Measurements from ENCODE around the gene TNFSF15. TPM values are rescaled to one million over a fixed set of nuclear protein-coding genes. Genes with fewer than 3 reads are reported as not detected.

Gene TNFSF15
- not detected for total RNA-seq

GRCh38 chr9:114805670-114806525 is at the start of gene TNFSF15:
TSS of gene TNFSF15 (minus strand) at chr9:114806039. CDS start at chr9:114806012, 27 bp downstream.
- Histone ChIP-seq H3K36me3 (no peaks in the 10 kb centered on the region), H3K9me3 (no peaks in the 10 kb centered on the region), H3K27me3 (no peaks in the 10 kb centered on the region), H3K4me3 (no peak within 1 kb of the TSS), H3K4me1 (peaks cover 16 to 18% of the 10 kb centered on the region in 2 donors), H3K27ac (peak within 1 kb of the TSS in 1 of 4 donors; percentile 22)
- in situ Hi-C loops (cut with MboI; ENCODE audit: low sequenced_read_pairs in 4 of 4), result loop anchor here in 1 of 4 donors (10.0 kb wide), 1 partner anchor 61 kb away; no protein-coding TSS in a partner anchor
- intact Hi-C loops (cut with DNase I; ENCODE audit: low total_unique reads), result no loop called here
- TF ChIP-seq CTCF (IDR thresholded peaks at IDR 0.05 in 4 of 5, conservative IDR thresholded peaks at IDR 0.05 in 1 of 5) (no peak), POLR2A (IDR thresholded peaks at IDR 0.05) (no peak)
- DNase-seq (peak; percentile 4 to 14), ATAC-seq (peak; percentile 44 to 70)

GRCh38 chr9:114855488-114855887 is 49.6 kb upstream of the TNFSF15 start:
- no peaks in the 10 kb centered on the region for H3K9me3 ChIP-seq
- TF ChIP-seq POLR2A (IDR thresholded peaks at IDR 0.05), result no peak
- DNase-seq, result no peak
- no peak overlapping the region for H3K27ac ChIP-seq
- in situ Hi-C loops (cut with MboI; ENCODE audit: low sequenced_read_pairs in 4 of 4), result no loop called here
- H3K36me3 ChIP-seq, result no peaks in the 10 kb centered on the region
- ATAC-seq, result no peak
- intact Hi-C loops (cut with DNase I; ENCODE audit: low total_unique reads), result no loop called here
- H3K27me3 ChIP-seq, result no peaks in the 10 kb centered on the region
- no peak overlapping the region for H3K4me3 ChIP-seq
- no peaks in the 10 kb centered on the region for H3K4me1 ChIP-seq

- intact Hi-C loops (cut with DNase I; ENCODE audit: low total_unique reads), result no loop called here
- ATAC-seq, result no peak
- no peaks in the 10 kb centered on the region for H3K36me3 ChIP-seq
- H3K4me1 ChIP-seq, result no peaks in the 10 kb centered on the region
- H3K9me3 ChIP-seq, result no peaks in the 10 kb centered on the region
- no peaks in the 10 kb centered on the region for H3K27me3 ChIP-seq
- in situ Hi-C loops (cut with MboI; ENCODE audit: low sequenced_read_pairs in 4 of 4), result no loop called here
- DNase-seq, result no peak
- H3K4me3 ChIP-seq, result no peak overlapping the region
- TF ChIP-seq POLR2A (IDR thresholded peaks at IDR 0.05), result no peak
- TF ChIP-seq CTCF (IDR thresholded peaks at IDR 0.05 in 4 of 5, conservative IDR thresholded peaks at IDR 0.05 in 1 of 5), result no peak
- H3K27ac ChIP-seq, result no peak overlapping the region
Observed at GRCh38 chr9:114854736-114855355, 49.0 kb upstream of the TNFSF15 start.

GRCh38 chr9:114853071-114853855 is 47.4 kb upstream of the TNFSF15 start:
- Histone ChIP-seq H3K27me3 (no peaks in the 10 kb centered on the region), H3K9me3 (no peaks in the 10 kb centered on the region), H3K4me3 (no peak overlapping the region), H3K27ac (no peak overlapping the region), H3K4me1 (no peaks in the 10 kb centered on the region), H3K36me3 (no peaks in the 10 kb centered on the region)
- TF ChIP-seq CTCF (IDR thresholded peaks at IDR 0.05 in 4 of 5, conservative IDR thresholded peaks at IDR 0.05 in 1 of 5), result no peak
- no peak for TF ChIP-seq POLR2A (IDR thresholded peaks at IDR 0.05)
- ATAC-seq, result no peak
- in situ Hi-C loops (cut with MboI; ENCODE audit: low sequenced_read_pairs in 4 of 4), result no loop called here
- intact Hi-C loops (cut with DNase I; ENCODE audit: low total_unique reads), result no loop called here
- no peak for DNase-seq
